ENCODE data around the gene LGR4.

LGR4 gene

DNA sequence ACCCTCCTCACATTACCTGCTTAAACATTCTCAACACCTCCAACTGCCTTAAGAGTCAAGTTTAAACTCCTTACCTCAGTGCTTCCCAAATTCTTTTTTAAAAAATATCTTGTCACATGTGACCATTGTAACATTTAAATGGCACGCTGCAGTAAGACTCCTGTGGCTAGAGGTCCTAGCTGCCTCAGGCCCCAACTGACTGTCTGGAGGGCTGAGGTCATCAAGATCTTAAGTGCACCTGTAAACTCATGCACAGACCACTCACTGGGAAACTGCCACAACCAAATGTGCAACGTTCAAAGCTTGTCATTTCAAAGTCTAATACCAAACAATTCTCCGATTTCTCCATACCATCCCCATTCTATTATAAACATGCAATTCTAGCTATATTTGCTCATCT is 93.1 kb downstream of the LGR4 start:
- no peak for DNase-seq (ENCODE audit: low spot score)

DNA sequence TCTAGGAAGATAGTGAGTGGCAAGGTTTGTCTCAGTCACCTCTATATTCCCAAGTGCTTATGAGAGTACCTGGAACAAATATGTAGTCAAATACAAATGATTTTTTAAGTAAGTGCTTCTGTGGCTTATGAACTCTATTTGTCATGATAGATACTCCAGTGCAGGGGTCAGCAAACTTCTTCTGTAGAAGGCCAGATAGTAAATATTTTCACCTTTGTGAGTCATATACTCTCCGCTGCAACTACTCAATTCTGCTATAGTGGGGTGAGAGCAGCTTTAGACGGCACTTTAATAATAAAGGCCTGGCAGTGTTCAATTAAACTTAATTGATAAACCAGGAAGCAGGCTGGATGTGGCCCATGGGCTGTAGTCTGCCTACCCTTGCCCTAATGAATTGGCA is 97.2 kb downstream of the LGR4 start:
- DNase-seq (ENCODE audit: low spot score) = no peak

DNA sequence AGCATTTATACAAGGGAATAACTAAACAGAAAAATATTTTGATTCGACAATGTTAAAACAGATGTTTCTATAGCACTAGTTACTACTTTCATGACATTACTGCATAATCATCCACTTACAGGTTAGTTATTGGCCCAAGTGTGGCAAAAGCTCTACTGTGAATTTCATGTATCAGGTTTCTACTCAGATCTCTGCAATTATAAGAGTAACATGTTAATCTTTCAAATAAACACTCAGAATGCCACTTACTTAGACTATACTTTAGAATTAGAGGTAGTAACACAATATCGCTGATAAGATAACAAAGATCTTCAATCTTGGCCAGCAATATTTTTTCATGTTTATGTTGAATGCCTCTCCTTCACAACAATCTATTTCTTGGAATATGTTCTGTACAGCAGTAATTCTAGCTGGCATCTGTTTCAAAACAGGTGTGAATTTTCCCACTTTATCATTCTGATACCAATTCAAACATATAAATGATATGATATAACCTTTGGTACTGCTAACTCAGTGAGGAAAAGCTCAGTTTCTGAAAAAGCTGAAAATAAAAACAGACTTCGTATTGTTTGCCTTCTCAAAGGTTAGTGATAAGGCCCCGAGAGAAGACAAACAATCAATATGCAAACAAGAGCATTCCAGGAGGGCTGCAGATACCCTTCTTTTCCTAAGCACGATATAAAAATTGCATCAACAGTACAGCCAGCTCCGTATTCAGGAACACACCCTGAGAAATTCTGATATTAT is 98.6 kb downstream of the LGR4 start:
- DNase-seq (ENCODE audit: low spot score) = no peak

DNA sequence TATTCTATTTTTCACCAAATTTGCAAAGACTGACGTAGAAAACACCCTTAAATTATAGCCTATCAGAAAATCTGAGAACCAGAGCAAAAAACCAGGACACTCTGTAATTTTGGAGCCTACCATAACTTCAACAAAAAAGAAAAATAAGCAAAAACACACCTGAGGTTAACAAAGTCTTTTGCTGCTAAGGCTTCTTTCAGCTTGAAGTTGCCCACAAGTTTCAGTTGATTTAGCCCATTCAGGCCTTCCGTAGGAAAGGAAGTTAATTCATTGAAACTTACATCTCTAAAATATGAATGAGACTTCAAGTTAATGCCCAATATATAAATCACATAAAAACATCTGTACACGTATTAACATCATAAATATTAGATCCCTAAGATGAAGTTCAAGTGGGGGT is 99.2 kb downstream of the LGR4 start:
- no peak for DNase-seq (ENCODE audit: low spot score)

- no peak for DNase-seq (ENCODE audit: low spot score)
These were observed 100.4 kb downstream of the LGR4 start for GRCh38 chr11:27372164-27372563.

GRCh38 chr11:27371489-27371888 is 101.1 kb downstream of the LGR4 start:
- DNase-seq (ENCODE audit: low spot score) = no peak

DNA sequence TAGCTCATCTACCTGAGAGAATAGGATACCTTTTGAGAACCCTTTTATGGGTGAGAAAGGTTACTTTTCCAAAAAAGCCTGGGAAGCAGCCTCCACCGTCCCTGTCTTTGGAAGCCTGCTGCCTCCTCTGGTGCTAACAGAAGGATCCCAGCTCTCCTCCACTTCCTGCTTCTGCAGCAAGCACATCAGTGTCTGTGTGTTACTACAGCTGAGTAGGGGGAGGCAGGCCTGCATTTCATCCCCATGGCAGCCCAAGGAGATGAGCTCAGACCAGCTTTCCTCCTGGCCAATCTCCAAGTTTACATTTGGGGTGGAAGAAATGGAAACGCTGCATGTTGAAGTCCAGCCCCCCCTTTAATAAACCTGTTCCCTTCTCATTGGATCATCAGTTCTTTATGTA is 102.2 kb downstream of the LGR4 start:
- no peak for DNase-seq (ENCODE audit: low spot score)

- no peak for DNase-seq (ENCODE audit: low spot score)
These were observed 104.7 kb downstream of the LGR4 start for GRCh38 chr11:27367881-27368280.

- DNase-seq (ENCODE audit: low spot score) = no peak
These were observed 108.9 kb downstream of the LGR4 start for GRCh38 chr11:27363576-27364117.

DNA sequence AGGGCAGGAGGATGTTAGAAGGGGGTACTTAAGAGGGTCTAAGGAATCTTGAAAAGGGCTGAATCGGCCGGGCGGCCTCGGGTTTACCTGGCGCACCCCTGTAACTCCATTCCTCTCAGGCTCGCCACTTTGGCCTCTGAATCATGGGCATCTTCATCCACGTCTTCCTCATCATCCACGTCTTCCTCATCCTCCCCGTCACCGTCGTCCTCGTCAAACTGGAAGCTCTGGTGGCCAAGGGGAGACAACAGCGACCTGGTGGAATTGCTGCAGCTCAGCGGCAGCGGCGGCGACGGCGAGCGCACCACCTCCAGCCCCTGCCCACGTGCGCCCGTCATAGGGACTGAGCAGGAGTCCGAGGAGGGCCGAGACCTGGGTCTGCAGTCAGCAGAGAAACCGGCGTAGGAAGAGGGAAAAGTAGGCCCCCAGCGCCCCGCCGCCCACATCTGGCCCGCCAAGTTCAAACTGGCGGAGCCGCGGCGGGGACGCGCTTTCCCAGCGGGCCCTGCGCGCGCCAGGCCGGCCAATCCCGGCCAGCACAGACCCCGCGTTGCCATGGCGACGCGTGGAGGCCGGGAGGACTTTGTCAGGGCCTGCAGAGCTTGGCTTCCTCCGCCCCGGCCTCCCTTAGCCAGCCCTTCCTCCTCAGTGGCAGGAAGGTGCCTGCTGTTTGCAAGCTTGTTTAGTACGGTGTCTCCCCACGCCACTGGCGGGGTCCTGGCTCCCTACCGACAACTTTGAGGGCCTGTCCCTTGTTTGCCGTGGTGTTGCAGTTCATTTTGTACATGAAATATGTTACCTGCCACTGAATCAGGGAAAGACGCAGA is 109.6 kb downstream of the LGR4 start, which contains the start of gene CCDC34:
Gene CCDC34, minus strand, starts transcription at position 467 of the 827 bp plus-strand sequence. Its CDS starts 21 bp downstream, at position 446.
- peak; percentile 97 for DNase-seq (ENCODE audit: low spot score)

DNA sequence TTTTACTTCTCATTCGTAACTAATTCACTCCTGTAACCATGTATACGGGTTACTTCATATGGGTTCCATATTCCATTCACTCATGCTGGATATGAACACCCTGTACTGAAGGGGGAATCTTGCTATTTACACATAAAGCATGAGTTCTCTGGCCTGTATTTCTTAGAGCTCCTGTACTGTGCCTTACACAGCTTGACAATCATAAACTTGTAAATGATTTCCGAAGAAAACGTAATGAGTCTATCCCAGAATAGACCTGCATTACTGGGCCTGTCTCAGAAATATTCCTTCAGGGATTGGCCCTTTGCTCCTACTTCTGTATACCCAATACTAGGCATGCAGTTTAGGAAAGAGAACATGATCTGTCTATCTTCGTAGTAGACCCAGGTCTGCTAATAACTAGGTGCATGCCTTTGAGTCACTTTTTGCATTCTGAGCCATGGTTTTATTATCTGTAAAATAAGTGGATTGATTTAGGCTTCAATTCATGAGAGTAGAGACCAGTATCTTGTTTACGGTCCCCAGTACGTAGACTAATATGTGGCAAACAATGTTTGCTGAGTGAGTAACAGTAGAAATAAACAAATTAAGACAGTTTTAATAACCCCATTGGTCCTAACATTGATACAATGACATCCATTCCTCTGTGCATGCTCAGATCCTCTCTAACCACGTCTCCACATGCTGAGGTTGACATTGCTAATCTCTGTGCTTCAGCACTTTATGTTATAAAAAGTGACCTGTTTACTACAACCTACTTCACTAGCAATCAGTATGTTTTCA is 110.8 kb downstream of the LGR4 start:
- no peak for DNase-seq (ENCODE audit: low spot score)

DNA sequence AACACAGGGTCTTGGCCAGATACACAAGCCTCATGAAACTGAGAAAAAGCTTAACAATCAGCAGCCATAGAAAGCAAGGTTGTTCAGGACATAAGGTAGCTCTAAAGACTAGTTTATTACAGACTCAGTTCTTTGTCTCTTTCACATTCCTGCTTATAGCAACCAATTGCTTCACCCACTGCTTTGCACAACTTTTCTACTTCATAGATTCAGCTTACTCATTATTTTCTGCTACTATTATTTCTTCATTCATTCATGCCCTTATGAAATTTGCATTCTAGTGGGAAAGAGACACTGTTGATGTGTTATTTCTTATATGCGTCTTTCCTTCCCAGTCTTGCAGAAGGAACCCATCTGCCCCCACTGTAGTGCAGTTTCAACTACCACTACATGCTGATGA is 114.3 kb downstream of the LGR4 start:
- DNase-seq (ENCODE audit: low spot score) = no peak

GRCh38 chr11:27357250-27357649 is 115.3 kb downstream of the LGR4 start:
- DNase-seq (ENCODE audit: low spot score) = no peak

DNA sequence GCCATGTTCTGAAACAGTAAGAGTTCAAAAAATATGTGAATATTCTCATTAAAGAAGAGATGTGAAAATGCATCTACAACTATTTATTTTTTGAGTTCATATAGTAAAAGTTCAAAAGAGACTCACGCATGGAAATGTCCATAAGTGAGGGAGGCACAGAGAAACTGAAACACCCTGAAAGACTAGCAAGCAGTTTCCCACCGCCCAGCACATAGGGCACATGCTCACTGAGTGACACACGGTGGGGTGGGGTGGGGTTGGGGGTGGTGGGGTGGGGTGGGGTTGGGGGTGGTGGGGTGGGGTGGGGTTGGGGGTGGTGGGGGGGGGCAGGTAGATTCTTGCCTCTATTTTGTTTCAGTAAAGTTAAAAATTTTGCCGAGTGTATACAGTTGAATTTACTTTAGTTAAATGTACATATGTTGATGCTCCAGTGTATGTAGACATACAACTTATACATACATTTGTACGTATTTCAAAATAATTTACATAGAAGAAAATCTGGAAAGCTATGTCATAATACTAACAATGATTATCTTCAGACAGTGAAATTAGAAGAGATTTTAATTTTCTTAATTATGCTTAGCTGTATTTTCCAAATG is 115.9 kb downstream of the LGR4 start:
- DNase-seq (ENCODE audit: low spot score) = no peak

- DNase-seq (ENCODE audit: low spot score) = no peak
These were observed 117.0 kb downstream of the LGR4 start for GRCh38 chr11:27355575-27356104.

GRCh38 chr11:27354359-27354965 is 118.1 kb downstream of the LGR4 start:
- DNase-seq (ENCODE audit: low spot score) = no peak

DNA sequence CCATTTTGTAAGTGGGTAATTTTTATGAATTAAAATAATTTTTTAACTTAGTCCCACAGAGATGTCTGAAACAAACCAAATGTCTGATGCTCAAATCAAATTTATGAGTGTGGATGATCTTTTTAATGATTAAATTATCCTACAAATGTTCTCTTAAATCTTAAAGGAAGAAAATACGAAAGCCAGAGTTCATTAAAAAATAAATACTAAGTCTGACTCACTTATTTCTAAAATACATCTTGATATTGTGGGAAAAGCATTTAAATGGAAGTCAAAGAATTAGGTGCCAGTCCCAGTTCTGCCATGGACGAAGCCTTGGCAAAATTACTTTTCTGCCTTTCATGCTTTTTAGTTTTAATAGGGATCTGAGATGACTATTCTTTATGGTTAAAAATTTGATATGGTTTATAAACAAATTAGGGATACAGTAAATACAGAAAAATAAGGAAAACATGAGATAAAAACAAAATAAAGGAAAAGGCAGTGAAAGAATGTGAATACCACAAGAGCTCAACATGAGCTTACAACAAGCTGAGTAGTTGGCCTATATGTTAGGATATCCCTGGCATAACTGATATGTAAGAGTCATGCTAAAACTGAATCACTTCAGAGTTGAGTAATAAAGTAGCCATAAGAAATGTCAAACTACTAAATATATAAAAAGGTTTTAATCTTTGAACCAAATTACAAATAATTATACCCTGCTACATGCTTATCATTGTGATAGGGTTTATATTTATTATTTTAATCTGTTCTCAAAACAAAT is 118.8 kb downstream of the LGR4 start:
- DNase-seq (ENCODE audit: low spot score) = no peak

- DNase-seq (ENCODE audit: low spot score) = no peak
These were observed 119.8 kb downstream of the LGR4 start for GRCh38 chr11:27352781-27353180.

DNA sequence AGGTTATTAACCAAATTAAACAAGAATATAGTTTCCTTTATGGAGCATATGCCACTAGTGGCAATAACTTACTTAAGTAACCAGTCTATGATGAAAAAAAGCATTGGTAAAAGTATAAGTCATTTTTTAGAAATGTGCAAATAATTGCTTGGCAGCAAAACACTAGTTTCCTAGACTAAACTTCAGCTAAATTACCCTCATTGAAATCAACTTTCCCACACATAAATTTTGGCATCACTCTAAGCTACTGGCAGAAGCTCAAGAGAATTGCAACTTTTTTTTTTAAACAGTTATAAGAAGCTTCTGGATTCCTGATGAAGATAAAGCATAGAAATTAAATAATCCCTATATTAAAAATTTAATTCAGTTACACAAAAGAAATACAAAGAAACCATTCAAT is 122.1 kb downstream of the LGR4 start:
- DNase-seq (ENCODE audit: low spot score) = no peak

DNA sequence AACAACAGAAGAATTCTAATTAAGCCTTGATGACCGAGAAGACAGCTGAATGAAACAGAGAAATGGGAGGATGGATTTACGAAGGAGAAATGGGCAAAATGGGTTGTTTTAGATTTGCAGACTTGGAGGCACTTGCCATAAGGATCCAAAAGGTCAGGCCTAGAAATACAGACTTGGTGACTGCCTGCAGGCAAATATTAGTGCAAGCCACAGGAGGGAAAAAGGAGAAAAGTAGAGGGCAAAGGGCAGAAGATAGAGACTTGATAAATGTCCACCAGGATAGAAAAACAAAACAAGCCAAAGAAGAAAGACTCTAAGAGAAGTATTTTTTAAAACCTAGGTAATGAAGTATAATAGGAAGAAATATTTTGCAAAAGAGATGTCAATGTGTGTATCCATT is 122.7 kb downstream of the LGR4 start:
- no peak for DNase-seq (ENCODE audit: low spot score)
